Measurements from ENCODE around the gene PLA2G2F.

GRCh38 chr1:20198296-20198695 lies 59.2 kb downstream of the PLA2G2F start:
- TF ChIP-seq CTCF (IDR thresholded peaks at IDR 0.05; ENCODE audit: low read depth, low read length, poor library complexity, severe bottlenecking) (no peak), EZH2phosphoT487 (IDR thresholded peaks at IDR 0.05; ENCODE audit: borderline replicate concordance, low read length) (no peak)
